ENCODE results near the gene FOXO6.

Gene FOXO6

DNA sequence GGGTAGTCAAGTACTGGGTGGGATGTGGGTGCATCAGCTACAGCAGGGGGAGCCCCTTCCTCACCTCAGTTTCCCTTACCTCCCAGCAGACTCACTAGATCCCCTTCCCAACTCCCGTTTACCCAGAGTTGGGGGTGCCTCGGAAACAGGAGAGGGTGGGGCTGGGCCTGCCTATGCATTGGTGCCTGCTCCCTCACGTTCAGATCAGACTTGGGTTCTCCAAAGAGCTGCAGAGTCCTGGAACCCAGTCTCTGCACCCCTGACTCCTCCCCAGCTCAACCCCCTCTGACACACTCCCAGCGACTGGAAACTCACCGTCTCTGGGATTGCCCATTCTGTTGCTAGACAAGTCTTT lies 6.0 kb downstream of the FOXO6 start:
- no peak for DNase-seq (ENCODE audit: low read depth)

GRCh38 chr1:41368366-41368765 lies 7.1 kb downstream of the FOXO6 start:
- DNase-seq (ENCODE audit: low read depth): no peak
- no peak for TF ChIP-seq CTCF (conservative IDR thresholded peaks at IDR 0.05; ENCODE audit: low read depth, low read length)
- no peak overlapping the region for H3K4me3 ChIP-seq (ENCODE audit: low read length)

More for the DNA sequence above, 6.0 kb downstream of the FOXO6 start:
- H3K4me3 ChIP-seq (ENCODE audit: low read length): peak overlapping the region; percentile 51
- no peak for TF ChIP-seq CTCF (conservative IDR thresholded peaks at IDR 0.05; ENCODE audit: low read depth, low read length)

DNA sequence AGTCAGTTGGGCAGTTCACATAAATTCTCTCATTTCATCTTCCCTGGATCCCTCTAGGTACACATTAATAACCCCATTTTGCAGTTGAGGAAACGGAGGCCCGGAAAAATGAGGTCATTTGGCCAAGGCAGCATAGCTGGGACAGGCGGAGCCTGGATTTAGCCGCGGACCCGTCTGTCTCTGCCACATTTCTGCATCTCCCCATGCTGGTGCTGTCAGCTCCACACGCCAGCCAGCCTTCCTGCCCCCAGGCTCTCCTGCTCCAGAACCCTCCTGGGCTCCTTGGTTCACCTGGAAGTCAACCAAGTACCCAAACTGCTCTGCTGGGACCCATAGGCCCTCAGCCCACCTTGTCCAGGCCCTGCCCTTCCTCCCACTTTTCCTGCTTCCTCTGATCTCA lies 7.6 kb downstream of the FOXO6 start:
- no peak for TF ChIP-seq CTCF (conservative IDR thresholded peaks at IDR 0.05; ENCODE audit: low read depth, low read length)
- no peak overlapping the region for H3K4me3 ChIP-seq (ENCODE audit: low read length)
- DNase-seq (ENCODE audit: low read depth): no peak

GRCh38 chr1:41369531-41369930 lies 8.3 kb downstream of the FOXO6 start:
- no peak overlapping the region for H3K4me3 ChIP-seq (ENCODE audit: low read length)
- DNase-seq (ENCODE audit: low read depth): no peak
- no peak for TF ChIP-seq CTCF (conservative IDR thresholded peaks at IDR 0.05; ENCODE audit: low read depth, low read length)

- DNase-seq (ENCODE audit: low read depth): no peak
- TF ChIP-seq CTCF (conservative IDR thresholded peaks at IDR 0.05; ENCODE audit: low read depth, low read length): no peak
- H3K4me3 ChIP-seq (ENCODE audit: low read length): no peak overlapping the region
Observed at GRCh38 chr1:41370225-41370624, 9.0 kb downstream of the FOXO6 start.

DNA sequence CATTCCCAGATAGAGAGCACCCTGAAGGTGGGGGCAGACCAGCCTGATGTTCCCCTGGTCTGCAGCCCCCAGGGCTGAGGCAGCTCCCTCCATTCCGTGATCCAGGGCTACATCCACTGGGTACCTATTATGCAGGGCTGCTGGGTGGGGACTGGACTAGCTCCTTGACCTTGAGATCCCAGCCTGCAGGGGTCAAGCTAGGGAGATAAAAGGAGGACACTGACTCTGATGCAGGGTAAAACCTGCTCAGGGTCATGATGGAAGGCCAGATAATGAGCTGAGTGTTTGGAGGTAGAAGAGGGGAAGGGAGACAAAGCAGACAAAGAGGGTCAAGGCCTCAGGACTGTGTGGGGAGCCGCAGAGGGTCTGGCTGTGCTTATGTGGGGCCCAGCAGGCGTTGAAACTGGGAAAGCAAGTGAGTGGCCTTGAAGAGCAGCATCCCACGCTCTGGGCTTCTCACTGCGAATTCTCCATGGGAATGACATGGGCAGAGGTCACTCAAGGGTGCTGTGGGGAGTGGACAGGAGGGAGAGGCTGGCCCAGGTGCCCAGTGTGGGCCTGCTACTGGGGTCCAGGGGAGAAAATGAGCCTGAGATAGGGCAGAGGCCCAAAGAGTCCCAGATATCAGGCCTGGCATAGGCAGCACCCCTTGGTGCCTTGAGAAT lies 9.7 kb downstream of the FOXO6 start:
- DNase-seq (ENCODE audit: low read depth): no peak
- no peak overlapping the region for H3K4me3 ChIP-seq (ENCODE audit: low read length)
- no peak for TF ChIP-seq CTCF (conservative IDR thresholded peaks at IDR 0.05; ENCODE audit: low read depth, low read length)
